WTC11 (cell line): ENCODE results near the gene WNT7A. TPM values are rescaled to one million over a fixed set of nuclear protein-coding genes. Genes with fewer than 3 reads are reported as not detected.
A peak's percentile ranks its signal among the peaks of the same experiment; 100 is the strongest.

Experiments
- ATAC-seq: fragments of 200-7000 bp; cut with Tn5 transposase; 2 replicates; pipeline ENCODE4 v1.10.0; 2021; ENCODE audit warnings: mild to moderate bottlenecking, moderate library complexity
- CTCF ChIA-PET: fragments of 300-600 bp; sonication (Branson Sonifier 250); formaldehyde crosslinking; loops from one replicate; lab custom pipeline; 2021; ENCODE audit warnings: antibody characterized with exemption; lab: Charles Lee
- POLR2A ChIA-PET: fragments of 350-600 bp; sonication (Branson Sonifier 250); formaldehyde crosslinking; loops from one replicate; lab custom pipeline; 2021; ENCODE audit warnings: antibody characterized with exemption; lab: Charles Lee
- DNase-seq: peaks from one replicate; pipeline ENCODE4 v3.0.0; 2021; ENCODE audit warnings: low spot score
- H3K27ac Mint-ChIP-seq: 2 replicates; pipeline ENCODE4 v1.8.0; 2021; ENCODE audit warnings: mixed read lengths
- H3K27me3 Mint-ChIP-seq: 2 replicates; pipeline ENCODE4 v1.8.0; 2021; ENCODE audit warnings: low read depth, mild to moderate bottlenecking, moderate library complexity, mixed read lengths
- H3K36me3 Mint-ChIP-seq: 2 replicates; pipeline ENCODE4 v1.8.0; 2021; ENCODE audit warnings: mixed read lengths
- H3K4me1 Mint-ChIP-seq: 2 replicates; pipeline ENCODE4 v1.8.0; 2022; ENCODE audit warnings: mixed read lengths
- H3K4me3 Mint-ChIP-seq: 2 replicates; pipeline ENCODE4 v1.8.0; 2021; ENCODE audit warnings: mild to moderate bottlenecking, moderate library complexity, mixed read lengths
- H3K9me3 Mint-ChIP-seq: 2 replicates; pipeline ENCODE4 v1.8.0; 2021; ENCODE audit warnings: mixed read lengths
- ATF1 ChIP-seq: sonication (generic); formaldehyde crosslinking; IDR thresholded peaks from 2 replicates; pipeline ENCODE4 v1.8.1; 2023; ENCODE audit warnings: mild to moderate bottlenecking, moderate library complexity, missing genetic modification reagents
- E2F4 ChIP-seq: sonication (generic); formaldehyde crosslinking; IDR thresholded peaks from 2 replicates; pipeline ENCODE4 v1.8.1; 2022; ENCODE audit warnings: low read depth, mild to moderate bottlenecking, moderate library complexity, missing genetic modification reagents, borderline replicate concordance
- ETV6 ChIP-seq: sonication (generic); formaldehyde crosslinking; IDR thresholded peaks from 2 replicates; pipeline ENCODE4 v1.8.1; 2022; ENCODE audit warnings: mild to moderate bottlenecking, missing genetic modification reagents
- GRHL2 ChIP-seq: fragments of 250-450 bp; sonication (Bioruptor Pico); IDR thresholded peaks from 2 replicates; pipeline ENCODE4 v1.8.0; 2022; ENCODE audit warnings: mild to moderate bottlenecking, moderate library complexity; ENCODE audit not compliant: insufficient replicate concordance, severe bottlenecking
- HMGA2 ChIP-seq: fragments of 250-450 bp; sonication (Bioruptor Pico); IDR thresholded peaks from 2 replicates; pipeline ENCODE4 v1.4.0; 2021; ENCODE audit warnings: mild to moderate bottlenecking, moderate library complexity
- JAZF1 ChIP-seq: fragments of 250-450 bp; sonication (Bioruptor Pico); IDR thresholded peaks from 2 replicates; pipeline ENCODE4 v1.9.0; 2021; ENCODE audit warnings: moderate library complexity, mild to moderate bottlenecking, inconsistent platforms
- KAT7 ChIP-seq: sonication (generic); formaldehyde crosslinking; IDR thresholded peaks from 2 replicates; pipeline ENCODE4 v1.8.1; 2023; ENCODE audit warnings: missing genetic modification reagents, mild to moderate bottlenecking, borderline replicate concordance
- NFYB ChIP-seq: sonication (generic); formaldehyde crosslinking; conservative IDR thresholded peaks from 2 replicates; pipeline ENCODE4 v1.8.0; 2022; ENCODE audit warnings: low read depth, missing genetic modification reagents
- PREB ChIP-seq: sonication (generic); formaldehyde crosslinking; IDR thresholded peaks from 2 replicates; pipeline ENCODE4 v1.8.1; 2022; ENCODE audit warnings: mild to moderate bottlenecking, missing genetic modification reagents, moderate library complexity, borderline replicate concordance
- total RNA-seq: library from RNA; stranded (reverse); gene quantifications from 3 replicates; pipeline ENCODE4 v1.2.3, GENCODE V29; 2021
- TF ChIP-seq, protein P1 (sequence below): fragments of 250-450 bp; sonication (Bioruptor Pico); IDR thresholded peaks from 2 replicates; pipeline ENCODE4 v1.8.0; 2021; ENCODE audit warnings: mild to moderate bottlenecking
- TF ChIP-seq, protein P2 (sequence below): sonication (generic); formaldehyde crosslinking; IDR thresholded peaks from 2 replicates; pipeline ENCODE4 v1.8.0; 2022; ENCODE audit warnings: mild to moderate bottlenecking, missing genetic modification reagents
- TF ChIP-seq, protein P3 (sequence below): sonication (generic); formaldehyde crosslinking; IDR thresholded peaks from 2 replicates; pipeline ENCODE4 v1.8.1; 2023; ENCODE audit warnings: mild to moderate bottlenecking, missing genetic modification reagents
- TF ChIP-seq, protein P4 (sequence below): fragments of 200-600 bp; IDR thresholded peaks from 2 replicates; pipeline ENCODE4 v1.8.0; 2022; ENCODE audit warnings: antibody characterized with exemption
- TF ChIP-seq, protein P5 (sequence below): sonication (generic); formaldehyde crosslinking; IDR thresholded peaks from 2 replicates; pipeline ENCODE4 v1.8.1; 2023; ENCODE audit warnings: mild to moderate bottlenecking, missing genetic modification reagents, moderate library complexity

The WNT7A gene
- total RNA-seq, 1 experiment from 2014 or later, result 0.04 TPM

DNA sequence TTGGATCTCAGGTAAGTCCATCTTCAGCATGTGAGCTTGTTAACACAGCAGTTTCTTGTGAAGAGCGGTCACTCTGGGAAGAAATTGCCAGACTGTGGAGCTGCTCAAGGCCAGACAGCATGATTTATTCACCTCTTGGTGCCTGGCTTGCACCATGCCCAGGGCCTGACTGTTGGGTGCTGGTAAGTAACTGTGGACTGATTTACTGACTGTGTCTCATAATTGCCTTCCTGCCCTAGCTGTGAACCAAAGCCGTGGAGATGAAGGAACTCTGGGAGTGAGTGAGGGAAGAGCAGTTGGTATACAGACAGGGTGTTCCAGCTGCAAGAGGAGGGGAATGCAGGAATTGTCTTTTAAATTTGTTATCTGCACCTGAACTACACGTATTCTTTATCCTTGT lies 18.5 kb upstream of the WNT7A start:
- H3K9me3 Mint-ChIP-seq, result peaks cover 41% of the 10 kb centered on the region
- H3K4me1 Mint-ChIP-seq, result peaks cover 13% of the 10 kb centered on the region
- ATAC-seq, result no peak
- POLR2A ChIA-PET, result no interaction called here
- TF ChIP-seq KAT7 (CRISPR knock-in tag) (no peak), ETV6 (CRISPR knock-in tag) (no peak), PREB (CRISPR knock-in tag) (no peak), NFYB (CRISPR knock-in tag) (no peak), GRHL2 (CRISPR knock-in tag) (no peak), HMGA2 (CRISPR knock-in tag) (no peak), E2F4 (CRISPR knock-in tag) (no peak), ATF1 (CRISPR knock-in tag) (no peak), JAZF1 (no peak)
- TF ChIP-seq, protein P1, sequence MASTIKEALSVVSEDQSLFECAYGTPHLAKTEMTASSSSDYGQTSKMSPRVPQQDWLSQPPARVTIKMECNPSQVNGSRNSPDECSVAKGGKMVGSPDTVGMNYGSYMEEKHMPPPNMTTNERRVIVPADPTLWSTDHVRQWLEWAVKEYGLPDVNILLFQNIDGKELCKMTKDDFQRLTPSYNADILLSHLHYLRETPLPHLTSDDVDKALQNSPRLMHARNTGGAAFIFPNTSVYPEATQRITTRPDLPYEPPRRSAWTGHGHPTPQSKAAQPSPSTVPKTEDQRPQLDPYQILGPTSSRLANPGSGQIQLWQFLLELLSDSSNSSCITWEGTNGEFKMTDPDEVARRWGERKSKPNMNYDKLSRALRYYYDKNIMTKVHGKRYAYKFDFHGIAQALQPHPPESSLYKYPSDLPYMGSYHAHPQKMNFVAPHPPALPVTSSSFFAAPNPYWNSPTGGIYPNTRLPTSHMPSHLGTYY (CRISPR knock-in tag), result no peak
- TF ChIP-seq, protein P2, sequence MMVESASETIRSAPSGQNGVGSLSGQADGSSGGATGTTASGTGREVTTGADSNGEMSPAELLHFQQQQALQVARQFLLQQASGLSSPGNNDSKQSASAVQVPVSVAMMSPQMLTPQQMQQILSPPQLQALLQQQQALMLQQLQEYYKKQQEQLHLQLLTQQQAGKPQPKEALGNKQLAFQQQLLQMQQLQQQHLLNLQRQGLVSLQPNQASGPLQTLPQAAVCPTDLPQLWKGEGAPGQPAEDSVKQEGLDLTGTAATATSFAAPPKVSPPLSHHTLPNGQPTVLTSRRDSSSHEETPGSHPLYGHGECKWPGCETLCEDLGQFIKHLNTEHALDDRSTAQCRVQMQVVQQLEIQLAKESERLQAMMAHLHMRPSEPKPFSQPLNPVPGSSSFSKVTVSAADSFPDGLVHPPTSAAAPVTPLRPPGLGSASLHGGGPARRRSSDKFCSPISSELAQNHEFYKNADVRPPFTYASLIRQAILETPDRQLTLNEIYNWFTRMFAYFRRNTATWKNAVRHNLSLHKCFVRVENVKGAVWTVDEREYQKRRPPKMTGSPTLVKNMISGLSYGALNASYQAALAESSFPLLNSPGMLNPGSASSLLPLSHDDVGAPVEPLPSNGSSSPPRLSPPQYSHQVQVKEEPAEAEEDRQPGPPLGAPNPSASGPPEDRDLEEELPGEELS (CRISPR knock-in tag), result no peak
- TF ChIP-seq, protein P3, sequence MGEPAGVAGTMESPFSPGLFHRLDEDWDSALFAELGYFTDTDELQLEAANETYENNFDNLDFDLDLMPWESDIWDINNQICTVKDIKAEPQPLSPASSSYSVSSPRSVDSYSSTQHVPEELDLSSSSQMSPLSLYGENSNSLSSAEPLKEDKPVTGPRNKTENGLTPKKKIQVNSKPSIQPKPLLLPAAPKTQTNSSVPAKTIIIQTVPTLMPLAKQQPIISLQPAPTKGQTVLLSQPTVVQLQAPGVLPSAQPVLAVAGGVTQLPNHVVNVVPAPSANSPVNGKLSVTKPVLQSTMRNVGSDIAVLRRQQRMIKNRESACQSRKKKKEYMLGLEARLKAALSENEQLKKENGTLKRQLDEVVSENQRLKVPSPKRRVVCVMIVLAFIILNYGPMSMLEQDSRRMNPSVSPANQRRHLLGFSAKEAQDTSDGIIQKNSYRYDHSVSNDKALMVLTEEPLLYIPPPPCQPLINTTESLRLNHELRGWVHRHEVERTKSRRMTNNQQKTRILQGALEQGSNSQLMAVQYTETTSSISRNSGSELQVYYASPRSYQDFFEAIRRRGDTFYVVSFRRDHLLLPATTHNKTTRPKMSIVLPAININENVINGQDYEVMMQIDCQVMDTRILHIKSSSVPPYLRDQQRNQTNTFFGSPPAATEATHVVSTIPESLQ (CRISPR knock-in tag), result no peak
- no peak for DNase-seq
- H3K27ac Mint-ChIP-seq, result no peak overlapping the region; the same call in 1 of the 2 replicates
- peaks cover 31% of the 10 kb centered on the region for H3K27me3 Mint-ChIP-seq
- CTCF ChIA-PET, result no interaction called here
- no peak overlapping the region for H3K4me3 Mint-ChIP-seq
- peaks cover 12% of the 10 kb centered on the region for H3K36me3 Mint-ChIP-seq

GRCh38 chr3:13896473-13897154 lies 16.7 kb upstream of the WNT7A start:
- ATAC-seq (peak; percentile 36), DNase-seq (peak; percentile 66)
- TF ChIP-seq, protein P4, sequence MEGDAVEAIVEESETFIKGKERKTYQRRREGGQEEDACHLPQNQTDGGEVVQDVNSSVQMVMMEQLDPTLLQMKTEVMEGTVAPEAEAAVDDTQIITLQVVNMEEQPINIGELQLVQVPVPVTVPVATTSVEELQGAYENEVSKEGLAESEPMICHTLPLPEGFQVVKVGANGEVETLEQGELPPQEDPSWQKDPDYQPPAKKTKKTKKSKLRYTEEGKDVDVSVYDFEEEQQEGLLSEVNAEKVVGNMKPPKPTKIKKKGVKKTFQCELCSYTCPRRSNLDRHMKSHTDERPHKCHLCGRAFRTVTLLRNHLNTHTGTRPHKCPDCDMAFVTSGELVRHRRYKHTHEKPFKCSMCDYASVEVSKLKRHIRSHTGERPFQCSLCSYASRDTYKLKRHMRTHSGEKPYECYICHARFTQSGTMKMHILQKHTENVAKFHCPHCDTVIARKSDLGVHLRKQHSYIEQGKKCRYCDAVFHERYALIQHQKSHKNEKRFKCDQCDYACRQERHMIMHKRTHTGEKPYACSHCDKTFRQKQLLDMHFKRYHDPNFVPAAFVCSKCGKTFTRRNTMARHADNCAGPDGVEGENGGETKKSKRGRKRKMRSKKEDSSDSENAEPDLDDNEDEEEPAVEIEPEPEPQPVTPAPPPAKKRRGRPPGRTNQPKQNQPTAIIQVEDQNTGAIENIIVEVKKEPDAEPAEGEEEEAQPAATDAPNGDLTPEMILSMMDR, result peak; percentile 48
- TF ChIP-seq, protein P5, sequence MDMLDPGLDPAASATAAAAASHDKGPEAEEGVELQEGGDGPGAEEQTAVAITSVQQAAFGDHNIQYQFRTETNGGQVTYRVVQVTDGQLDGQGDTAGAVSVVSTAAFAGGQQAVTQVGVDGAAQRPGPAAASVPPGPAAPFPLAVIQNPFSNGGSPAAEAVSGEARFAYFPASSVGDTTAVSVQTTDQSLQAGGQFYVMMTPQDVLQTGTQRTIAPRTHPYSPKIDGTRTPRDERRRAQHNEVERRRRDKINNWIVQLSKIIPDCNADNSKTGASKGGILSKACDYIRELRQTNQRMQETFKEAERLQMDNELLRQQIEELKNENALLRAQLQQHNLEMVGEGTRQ (CRISPR knock-in tag), result no peak
- H3K4me1 Mint-ChIP-seq, result peaks cover 13% of the 10 kb centered on the region
- CTCF ChIA-PET, result interaction anchor here (0.6 to 3.3 kb wide), 39 partner anchors 10 to 653 kb away, joined by 3 to 98 read pairs (median 4); partner anchors contain the start of genes CHCHD4, LSM3, TMEM43 and WNT7A
- H3K9me3 Mint-ChIP-seq, result peaks cover 33% of the 10 kb centered on the region
- peak overlapping the region; percentile 89 for H3K4me3 Mint-ChIP-seq
- peaks cover 31% of the 10 kb centered on the region for H3K27me3 Mint-ChIP-seq
- H3K36me3 Mint-ChIP-seq, result peaks cover 5% of the 10 kb centered on the region; the same call in 1 of the 2 replicates
- POLR2A ChIA-PET, result interaction anchor here (1.0 to 2.9 kb wide), 2 partner anchors 229 to 250 kb away, joined by 3 to 17 read pairs; partner anchors contain the start of genes CHCHD4 and TMEM43
- H3K27ac Mint-ChIP-seq, result no peak overlapping the region
